Naive thymus-derived CD8-positive, alpha-beta T cell (primary cell): ENCODE measurements around the gene LCE2B. TPM values are rescaled to one million over a fixed set of nuclear protein-coding genes. Genes with fewer than 3 reads are reported as not detected.

Experiments
- polyA plus RNA-seq, 3 donors: library from polyadenylated mRNA; unstranded; fragments of 300-500 nt; fragmentation: Illumina TruSeq; gene quantifications; one replicate each; pipeline ENCODE4 v1.2.3, GENCODE V29; 2021
- total RNA-seq, 8 experiments: library from RNA in 2 of 8; stranded (reverse) in 2 of 8; gene quantifications; one replicate each; pipeline ENCODE4 v1.2.3 and lab custom pipeline; 2021 to 2026

Gene LCE2B
- total and polyA plus RNA-seq, 5 experiments from 2014 or later, result not detected

Other genes with a start within 250 kb of the LCE2B start
- gene LCE5A, start 175.3 kb upstream of the LCE2B start, total RNA-seq, result not detected
- gene LCE5A, start 175.3 kb upstream of the LCE2B start, polyA plus RNA-seq, result not detected
- gene CRCT1, start 171.6 kb upstream of the LCE2B start, total RNA-seq, result not detected
- not detected for gene CRCT1, start 171.6 kb upstream of the LCE2B start, polyA plus RNA-seq
- not detected for gene LCE3E, start 119.3 kb upstream of the LCE2B start, total RNA-seq
- gene LCE3E, start 119.3 kb upstream of the LCE2B start, polyA plus RNA-seq, result not detected
- not detected for gene LCE3D, start 105.6 kb upstream of the LCE2B start, total RNA-seq
- gene LCE3D, start 105.6 kb upstream of the LCE2B start, polyA plus RNA-seq, result not detected
- not detected for gene LCE3C, start 85.9 kb upstream of the LCE2B start, total RNA-seq
- gene LCE3C, start 85.9 kb upstream of the LCE2B start, polyA plus RNA-seq, result not detected
- gene LCE3B, start 72.3 kb upstream of the LCE2B start, total RNA-seq, result not detected
- gene LCE3B, start 72.3 kb upstream of the LCE2B start, polyA plus RNA-seq, result not detected
- gene LCE3A, start 63.0 kb upstream of the LCE2B start, total RNA-seq, result not detected
- gene LCE3A, start 63.0 kb upstream of the LCE2B start, polyA plus RNA-seq, result not detected
- not detected for gene LCE2D, start 22.7 kb upstream of the LCE2B start, total RNA-seq
- not detected for gene LCE2D, start 22.7 kb upstream of the LCE2B start, polyA plus RNA-seq
- not detected for gene LCE2C, start 10.8 kb upstream of the LCE2B start, total RNA-seq
- not detected for gene LCE2C, start 10.8 kb upstream of the LCE2B start, polyA plus RNA-seq
- gene LCE2A, start 12.2 kb downstream of the LCE2B start, total RNA-seq, result not detected
- not detected for gene LCE2A, start 12.2 kb downstream of the LCE2B start, polyA plus RNA-seq
- gene LCE4A, start 22.0 kb downstream of the LCE2B start, total RNA-seq, result not detected
- not detected for gene LCE4A, start 22.0 kb downstream of the LCE2B start, polyA plus RNA-seq
- not detected for gene KPRP, start 71.9 kb downstream of the LCE2B start, total RNA-seq
- not detected for gene KPRP, start 71.9 kb downstream of the LCE2B start, polyA plus RNA-seq
- gene LCE1F, start 89.0 kb downstream of the LCE2B start, total RNA-seq, result not detected
- gene LCE1F, start 89.0 kb downstream of the LCE2B start, polyA plus RNA-seq, result not detected
- gene LCE1E, start 100.1 kb downstream of the LCE2B start, total RNA-seq, result not detected
- not detected for gene LCE1E, start 100.1 kb downstream of the LCE2B start, polyA plus RNA-seq
- not detected for gene LCE1D, start 110.6 kb downstream of the LCE2B start, total RNA-seq
- gene LCE1D, start 110.6 kb downstream of the LCE2B start, polyA plus RNA-seq, result not detected
- gene LCE1C, start 120.5 kb downstream of the LCE2B start, total RNA-seq, result not detected
- not detected for gene LCE1C, start 120.5 kb downstream of the LCE2B start, polyA plus RNA-seq
- gene LCE1B, start 125.8 kb downstream of the LCE2B start, total RNA-seq, result not detected
- gene LCE1B, start 125.8 kb downstream of the LCE2B start, polyA plus RNA-seq, result not detected
- not detected for gene LCE1A, start 141.3 kb downstream of the LCE2B start, total RNA-seq
- not detected for gene LCE1A, start 141.3 kb downstream of the LCE2B start, polyA plus RNA-seq
- not detected for gene LCE6A, start 156.7 kb downstream of the LCE2B start, total RNA-seq
- not detected for gene LCE6A, start 156.7 kb downstream of the LCE2B start, polyA plus RNA-seq
- gene LCE7A, start 173.9 kb downstream of the LCE2B start, total RNA-seq, result not detected
- not detected for gene LCE7A, start 173.9 kb downstream of the LCE2B start, polyA plus RNA-seq
- not detected for gene SMCP, start 192.2 kb downstream of the LCE2B start, total RNA-seq
- gene SMCP, start 192.2 kb downstream of the LCE2B start, polyA plus RNA-seq, result not detected
- gene IVL, start 222.4 kb downstream of the LCE2B start, total RNA-seq, result not detected
- not detected for gene IVL, start 222.4 kb downstream of the LCE2B start, polyA plus RNA-seq